ENCODE data around the gene ZNF319.

DNA sequence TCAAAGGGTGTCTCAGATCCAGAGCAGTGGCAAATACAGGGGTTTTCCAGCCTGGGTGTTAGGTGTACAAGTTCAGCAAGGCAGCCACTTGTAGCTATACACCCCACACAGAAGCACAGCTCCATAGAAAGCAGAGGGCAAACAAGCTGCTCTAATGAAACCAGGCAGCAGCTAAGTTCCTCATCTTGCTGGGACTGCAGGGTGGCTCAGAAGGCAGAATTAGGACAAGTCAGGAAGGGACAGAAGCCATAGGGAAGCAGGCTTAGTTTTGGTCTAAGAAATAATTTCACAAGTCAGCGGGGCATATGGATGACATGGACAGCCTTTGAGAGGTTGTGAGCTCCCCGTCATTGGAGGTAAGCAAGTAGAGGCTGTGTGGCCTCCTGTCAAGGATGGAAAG is 53.2 kb downstream of the ZNF319 start:
- TF ChIP-seq POLR2AphosphoS5 (IDR thresholded peaks at IDR 0.05; ENCODE audit: low read depth, low read length) = no peak
- TF ChIP-seq POLR2A (IDR thresholded peaks at IDR 0.05; ENCODE audit: low read depth, low read length) = no peak
- no peak for TF ChIP-seq SPI1 (IDR thresholded peaks at IDR 0.05; ENCODE audit: low read depth, low read length)
- TF ChIP-seq TAF1 (IDR thresholded peaks at IDR 0.05; ENCODE audit: low read depth, low read length) = no peak
